GM11168 (cell line): ENCODE measurements around the gene HP.
"Not testable (repeated sequence)": the region's sequence is repeated elsewhere in the genome, so short reads cannot be mapped to it uniquely, and the experiment has no call there.

Source experiments
- in situ Hi-C: fragments of 300-500 bp; cut with MboI; formaldehyde crosslinking; loops from one replicate; pipeline ENCODE4 v1.12.0; 2022; ENCODE audit warnings: low sequenced_read_pairs; ENCODE audit not compliant: unreplicated experiment

The HP gene

GRCh38 chr16:72042157-72042660 lies 12.1 kb upstream of the HP start:
- in situ Hi-C loops, result no loop called here

DNA sequence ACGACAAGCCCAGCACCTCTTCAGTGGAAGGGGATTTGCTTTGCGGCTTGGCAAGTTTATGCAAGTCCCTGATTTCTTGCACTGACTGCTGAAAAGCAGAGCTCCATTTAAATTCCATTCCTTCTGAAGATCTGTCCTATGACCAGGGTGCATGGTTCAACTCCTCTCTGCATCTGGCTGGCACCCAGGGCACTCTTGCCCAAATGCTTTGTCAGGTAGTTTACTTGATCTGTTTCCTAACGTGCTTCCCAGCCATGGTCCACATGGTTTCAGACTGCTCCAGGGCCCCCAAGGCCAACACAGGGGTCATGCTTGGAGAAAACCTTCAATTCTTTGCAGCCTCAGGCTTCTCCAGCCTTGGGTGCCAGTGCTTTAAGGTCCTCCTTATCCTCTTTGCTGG lies 11.2 kb upstream of the HP start:
- in situ Hi-C loops, result no loop called here

DNA sequence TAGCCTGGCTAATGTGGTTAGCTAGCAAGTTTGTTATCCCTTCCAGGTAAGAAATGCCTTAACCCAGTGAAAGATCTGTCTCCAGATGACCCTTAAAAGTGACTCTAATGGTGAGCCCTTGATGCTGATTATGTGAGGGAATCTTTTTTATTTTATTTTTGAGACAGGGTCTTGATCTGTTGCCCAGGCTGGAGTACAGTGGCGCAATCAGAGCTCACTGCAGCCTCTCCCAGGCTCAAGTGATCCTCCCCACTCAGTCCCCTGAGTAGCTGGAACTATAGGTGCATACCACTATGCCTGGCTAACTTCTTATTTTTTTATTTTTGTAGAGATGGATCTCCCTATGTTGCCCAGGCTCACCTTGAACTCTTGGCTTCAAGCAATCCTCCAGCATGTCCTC lies 10.8 kb upstream of the HP start:
- in situ Hi-C loops, result no loop called here

DNA sequence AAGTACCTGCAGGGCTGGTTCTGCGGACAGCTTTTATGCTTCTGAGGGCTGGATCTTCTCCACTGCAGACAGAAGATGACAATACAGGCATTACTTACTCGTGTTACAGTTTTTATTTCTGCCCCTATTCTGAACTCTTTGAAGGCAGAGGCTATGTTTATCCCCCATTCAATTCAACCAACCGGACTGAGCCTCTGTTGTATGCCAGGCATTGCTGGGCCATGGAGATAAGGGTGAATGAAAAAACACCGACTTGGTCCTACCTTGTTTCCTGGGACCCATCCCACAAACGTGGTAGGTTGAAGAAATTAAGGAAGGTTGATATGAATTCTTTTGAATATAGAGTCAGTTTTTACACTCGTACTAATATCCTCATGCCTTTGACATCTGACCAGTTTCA lies 10.0 kb upstream of the HP start:
- in situ Hi-C loops, result no loop called here

DNA sequence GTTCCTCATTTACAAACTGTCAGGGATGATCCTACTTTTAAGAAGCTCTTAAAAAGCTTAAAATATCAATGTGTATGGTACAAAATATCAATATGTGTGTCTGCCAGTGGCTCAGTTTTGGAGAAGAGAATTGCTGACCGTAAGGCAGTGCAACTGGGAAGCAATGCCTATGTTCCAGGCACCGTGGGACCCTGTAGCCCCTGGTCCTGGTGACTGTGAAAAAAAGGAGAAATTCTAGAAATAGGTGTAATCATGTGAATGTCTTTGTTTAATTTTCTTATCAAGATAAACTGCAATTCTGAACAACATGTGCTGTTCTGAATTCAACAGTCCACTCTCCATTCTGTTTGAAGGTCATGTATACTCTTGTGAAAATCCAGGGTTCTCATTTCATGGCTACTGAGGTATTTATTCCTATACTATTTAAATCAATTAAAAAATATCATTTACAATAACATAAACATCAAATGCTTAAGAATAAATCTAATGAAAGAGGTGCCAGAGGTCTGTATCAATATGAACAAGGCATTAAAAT lies 9.4 kb upstream of the HP start:
- in situ Hi-C loops, result no loop called here

DNA sequence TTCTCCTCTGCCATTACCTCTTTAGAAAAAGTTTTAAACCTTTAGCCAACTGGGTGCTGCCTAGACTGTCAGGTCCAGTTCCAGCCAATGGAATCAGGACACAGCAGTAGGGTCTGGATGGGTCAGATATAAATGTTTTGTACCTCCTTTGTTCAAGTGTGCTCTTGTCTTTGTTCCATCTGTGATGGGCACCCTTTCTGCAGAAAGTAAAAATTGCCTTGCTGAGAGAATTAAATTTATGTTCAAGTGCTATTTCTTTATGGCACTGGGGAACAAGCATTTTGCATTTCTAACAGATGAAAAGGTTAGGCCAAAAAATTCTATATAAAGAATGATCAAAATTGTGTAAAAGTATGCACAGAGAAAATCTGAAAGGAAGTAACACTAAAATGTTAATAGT lies 5.2 kb upstream of the HP start:
- in situ Hi-C loops, result no loop called here

GRCh38 chr16:72050769-72051464 lies 3.4 kb upstream of the HP start:
- in situ Hi-C loops, result no loop called here

GRCh38 chr16:72051818-72052217 lies 2.5 kb upstream of the HP start:
- in situ Hi-C loops, result no loop called here

- in situ Hi-C loops, result no loop called here
Observed at GRCh38 chr16:72055911-72056310, 1.6 kb downstream of the HP start.

DNA sequence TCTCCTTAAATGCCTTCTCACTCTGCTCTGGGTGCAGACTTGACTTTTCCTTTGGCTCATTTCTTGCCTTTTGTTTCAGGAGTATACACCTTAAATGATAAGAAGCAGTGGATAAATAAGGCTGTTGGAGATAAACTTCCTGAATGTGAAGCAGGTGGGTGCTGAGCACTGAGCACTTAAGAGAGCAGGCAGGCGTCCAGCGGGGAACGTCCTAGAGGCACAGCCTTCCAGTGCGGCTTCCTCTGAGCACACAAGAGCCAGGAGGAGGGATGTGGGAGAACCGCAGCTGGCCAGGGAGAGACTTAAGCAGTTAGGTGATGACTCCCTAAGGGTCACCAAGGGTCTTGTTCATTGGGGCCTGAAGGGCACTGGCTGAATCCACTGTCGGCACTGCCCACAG lies 3.0 kb downstream of the HP start:
- in situ Hi-C loops, result not testable (repeated sequence)

DNA sequence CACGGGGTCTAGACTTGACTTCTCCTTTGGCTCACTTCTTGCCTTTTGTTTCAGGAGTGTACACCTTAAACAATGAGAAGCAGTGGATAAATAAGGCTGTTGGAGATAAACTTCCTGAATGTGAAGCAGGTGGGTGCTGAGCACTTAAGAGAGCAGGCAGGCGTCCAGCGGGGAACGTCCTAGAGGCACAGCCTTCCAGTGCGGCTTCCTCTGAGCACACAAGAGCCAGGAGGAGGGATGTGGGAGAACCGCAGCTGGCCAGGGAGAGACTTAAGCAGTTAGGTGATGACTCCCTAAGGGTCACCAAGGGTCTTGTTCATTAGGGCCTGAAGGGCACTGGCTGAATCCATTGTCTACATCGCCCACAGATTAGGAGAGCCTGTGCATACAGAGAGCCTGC lies 4.8 kb downstream of the HP start:
- in situ Hi-C loops, result not testable (repeated sequence)

DNA sequence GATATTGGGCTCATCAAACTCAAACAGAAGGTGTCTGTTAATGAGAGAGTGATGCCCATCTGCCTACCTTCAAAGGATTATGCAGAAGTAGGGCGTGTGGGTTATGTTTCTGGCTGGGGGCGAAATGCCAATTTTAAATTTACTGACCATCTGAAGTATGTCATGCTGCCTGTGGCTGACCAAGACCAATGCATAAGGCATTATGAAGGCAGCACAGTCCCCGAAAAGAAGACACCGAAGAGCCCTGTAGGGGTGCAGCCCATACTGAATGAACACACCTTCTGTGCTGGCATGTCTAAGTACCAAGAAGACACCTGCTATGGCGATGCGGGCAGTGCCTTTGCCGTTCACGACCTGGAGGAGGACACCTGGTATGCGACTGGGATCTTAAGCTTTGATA lies 6.1 kb downstream of the HP start:
- in situ Hi-C loops, result no loop called here

GRCh38 chr16:72061564-72061963 lies 7.3 kb downstream of the HP start:
- in situ Hi-C loops, result no loop called here

GRCh38 chr16:72064361-72064894 lies 10.1 kb downstream of the HP start:
- in situ Hi-C loops, result no loop called here

GRCh38 chr16:72066747-72067146 lies 12.4 kb downstream of the HP start:
- in situ Hi-C loops, result no loop called here

GRCh38 chr16:72068930-72069329 lies 14.6 kb downstream of the HP start:
- in situ Hi-C loops, result no loop called here

GRCh38 chr16:72072514-72073342 lies 18.4 kb downstream of the HP start:
- in situ Hi-C loops, result no loop called here

DNA sequence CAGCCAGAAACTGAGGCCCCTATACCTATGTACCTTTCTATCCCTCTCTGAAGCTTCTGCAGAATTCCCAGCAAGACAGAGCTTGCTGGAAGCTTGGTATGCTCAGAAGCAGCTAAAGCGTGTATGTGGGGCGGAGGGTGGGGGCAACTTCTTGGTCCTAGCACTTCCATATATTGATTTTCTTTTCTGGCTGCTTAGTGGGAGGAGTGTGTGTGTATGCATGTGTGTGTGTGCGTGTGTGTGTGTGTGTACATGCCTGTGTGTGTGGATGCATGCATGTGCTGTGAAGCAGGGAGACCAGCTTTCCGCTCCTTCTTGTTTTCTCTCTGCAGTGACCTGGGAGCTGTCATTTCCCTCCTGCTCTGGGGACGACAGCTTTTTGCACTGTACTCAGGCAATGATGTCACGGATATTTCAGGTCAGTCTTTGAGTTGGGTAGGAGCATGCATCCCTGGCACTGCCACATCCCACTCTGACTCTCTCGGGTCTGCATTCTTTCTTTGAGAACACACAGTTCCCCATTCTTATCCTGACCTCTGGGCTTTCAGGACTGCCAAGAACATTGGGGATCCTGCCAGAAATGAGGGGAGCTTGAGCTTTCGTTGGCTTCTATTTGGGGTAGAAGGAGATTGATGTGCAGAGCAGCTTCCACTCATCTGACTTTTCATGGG lies 19.4 kb downstream of the HP start:
- in situ Hi-C loops, result no loop called here

DNA sequence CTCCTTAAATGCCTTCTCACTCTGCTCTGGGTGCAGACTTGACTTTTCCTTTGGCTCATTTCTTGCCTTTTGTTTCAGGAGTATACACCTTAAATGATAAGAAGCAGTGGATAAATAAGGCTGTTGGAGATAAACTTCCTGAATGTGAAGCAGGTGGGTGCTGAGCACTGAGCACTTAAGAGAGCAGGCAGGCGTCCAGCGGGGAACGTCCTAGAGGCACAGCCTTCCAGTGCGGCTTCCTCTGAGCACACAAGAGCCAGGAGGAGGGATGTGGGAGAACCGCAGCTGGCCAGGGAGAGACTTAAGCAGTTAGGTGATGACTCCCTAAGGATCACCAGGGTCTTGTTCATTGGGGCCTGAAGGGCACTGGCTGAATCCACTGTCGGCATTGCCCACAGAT lies 20.8 kb downstream of the HP start:
- in situ Hi-C loops, result not testable (repeated sequence)

DNA sequence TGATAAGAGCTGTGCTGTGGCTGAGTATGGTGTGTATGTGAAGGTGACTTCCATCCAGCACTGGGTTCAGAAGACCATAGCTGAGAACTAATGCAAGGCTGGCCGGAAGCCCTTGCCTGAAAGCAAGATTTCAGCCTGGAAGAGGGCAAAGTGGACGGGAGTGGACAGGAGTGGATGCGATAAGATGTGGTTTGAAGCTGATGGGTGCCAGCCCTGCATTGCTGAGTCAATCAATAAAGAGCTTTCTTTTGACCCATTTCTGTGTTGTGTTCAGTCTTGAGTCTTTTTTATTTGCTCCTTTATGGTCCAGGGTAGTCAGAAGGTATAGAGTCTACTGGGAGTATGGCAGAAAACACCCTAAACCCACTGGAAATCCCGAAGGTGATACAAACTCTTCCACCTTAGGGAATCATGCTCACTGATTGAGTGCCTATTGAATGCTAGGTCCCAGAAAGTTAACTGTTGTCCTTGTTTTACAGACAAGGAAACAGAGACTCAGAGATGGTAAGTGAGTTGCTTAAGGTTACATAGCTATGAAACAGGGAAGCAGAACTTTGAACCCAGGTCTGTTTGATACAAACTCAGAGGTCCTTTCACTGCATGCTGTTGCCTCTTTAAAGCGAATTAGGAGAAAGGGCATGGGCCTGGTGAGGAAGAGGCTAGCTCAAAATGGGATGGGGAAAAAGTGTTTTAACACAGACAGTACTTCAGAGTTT lies 22.8 kb downstream of the HP start:
- in situ Hi-C loops, result not testable (repeated sequence)
